ENCODE results near the gene MAP4K4. TPM values are rescaled to one million over a fixed set of nuclear protein-coding genes. Genes with fewer than 3 reads are reported as not detected.

Gene MAP4K4
- total RNA-seq, 2 donors from 2014 or later = 47.5 to 50.4 TPM

- no peak overlapping the region for H3K27ac ChIP-seq
- H3K36me3 ChIP-seq = no peaks in the 10 kb centered on the region
- no peaks in the 10 kb centered on the region for H3K27me3 ChIP-seq
- DNase-seq (ENCODE audit: low spot score) = no peak
- H3K4me3 ChIP-seq = no peak overlapping the region
- H3K9me3 ChIP-seq = no peaks in the 10 kb centered on the region
- no peak for TF ChIP-seq CTCF (IDR thresholded peaks at IDR 0.05)
- H3K4me1 ChIP-seq = peaks cover 0 to 66% of the 10 kb centered on the region in 2 donors
Observed at GRCh38 chr2:101706819-101707177, 9.3 kb downstream of the MAP4K4 start.

GRCh38 chr2:101710036-101710435, 12.5 kb downstream of the MAP4K4 start:
- Histone ChIP-seq H3K4me3 (no peak overlapping the region), H3K9me3 (no peaks in the 10 kb centered on the region), H3K36me3 (no peaks in the 10 kb centered on the region), H3K27me3 (no peaks in the 10 kb centered on the region), H3K27ac (peak overlapping the region; percentile 1), H3K4me1 (peaks cover 0 to 72% of the 10 kb centered on the region in 2 donors)
- no peak for DNase-seq (ENCODE audit: low spot score)
- no peak for TF ChIP-seq CTCF (IDR thresholded peaks at IDR 0.05)

GRCh38 chr2:101710471-101711318, 13.2 kb downstream of the MAP4K4 start:
- no peaks in the 10 kb centered on the region for H3K27me3 ChIP-seq
- no peak overlapping the region for H3K4me3 ChIP-seq
- H3K36me3 ChIP-seq = no peaks in the 10 kb centered on the region
- no peaks in the 10 kb centered on the region for H3K9me3 ChIP-seq
- TF ChIP-seq CTCF (IDR thresholded peaks at IDR 0.05) = no peak
- H3K27ac ChIP-seq = peak overlapping the region in 1 of 2 donors; percentile 1
- DNase-seq (ENCODE audit: low spot score) = no peak
- peaks cover 0 to 66% of the 10 kb centered on the region in 2 donors for H3K4me1 ChIP-seq

- H3K9me3 ChIP-seq = no peaks in the 10 kb centered on the region
- DNase-seq (ENCODE audit: low spot score) = no peak
- H3K27me3 ChIP-seq = no peaks in the 10 kb centered on the region
- TF ChIP-seq CTCF (IDR thresholded peaks at IDR 0.05) = no peak
- no peak overlapping the region for H3K4me3 ChIP-seq
- no peak overlapping the region for H3K27ac ChIP-seq
- no peaks in the 10 kb centered on the region for H3K36me3 ChIP-seq
- peaks cover 0 to 53% of the 10 kb centered on the region in 2 donors for H3K4me1 ChIP-seq
Observed at GRCh38 chr2:101714118-101714517, 16.6 kb downstream of the MAP4K4 start.

- no peak for DNase-seq (ENCODE audit: low spot score)
- Histone ChIP-seq H3K4me1 (peaks cover 0 to 31% of the 10 kb centered on the region in 2 donors), H3K27ac (no peak overlapping the region), H3K4me3 (no peak overlapping the region), H3K9me3 (no peaks in the 10 kb centered on the region), H3K36me3 (no peaks in the 10 kb centered on the region), H3K27me3 (no peaks in the 10 kb centered on the region)
- TF ChIP-seq CTCF (IDR thresholded peaks at IDR 0.05) = no peak
Observed at GRCh38 chr2:101717071-101717845, 19.8 kb downstream of the MAP4K4 start.

Measured in right atrium auricular region (tissue), 2 donors.